C4-2B (cell line): ENCODE data around the gene AKIRIN1.

Source experiments
- CTCF ChIP-seq: fragments of 450-650 bp; conservative IDR thresholded peaks from 2 replicates; pipeline ENCODE4 v1.5.1; 2017; ENCODE audit warnings: mild to moderate bottlenecking
- ZFX ChIP-seq: fragments of 450-650 bp; IDR thresholded peaks from 2 replicates; pipeline ENCODE4 v1.6.1; 2017

- TF ChIP-seq CTCF (no peak), ZFX (no peak)
Observed at GRCh38 chr1:38994196-38994595, 3.1 kb downstream of the AKIRIN1 start.
